ENCODE results near the gene AGO3. TPM values are rescaled to one million over a fixed set of nuclear protein-coding genes. Genes with fewer than 3 reads are reported as not detected.
A peak's percentile ranks its signal among the peaks of the same experiment; 100 is the strongest.

The AGO3 gene
- total RNA-seq, 1 experiment from 2014 or later: 4.3 TPM

GRCh38 chr1:35901235-35901634 is 29.7 kb upstream of the AGO3 start:
- no peak for DNase-seq
- H3K36me3 ChIP-seq: peaks cover 13% of the 10 kb centered on the region
- no peaks in the 10 kb centered on the region for H3K27me3 ChIP-seq
- no peaks in the 10 kb centered on the region for H3K9me3 ChIP-seq
- H3K4me3 ChIP-seq: no peak overlapping the region

DNA sequence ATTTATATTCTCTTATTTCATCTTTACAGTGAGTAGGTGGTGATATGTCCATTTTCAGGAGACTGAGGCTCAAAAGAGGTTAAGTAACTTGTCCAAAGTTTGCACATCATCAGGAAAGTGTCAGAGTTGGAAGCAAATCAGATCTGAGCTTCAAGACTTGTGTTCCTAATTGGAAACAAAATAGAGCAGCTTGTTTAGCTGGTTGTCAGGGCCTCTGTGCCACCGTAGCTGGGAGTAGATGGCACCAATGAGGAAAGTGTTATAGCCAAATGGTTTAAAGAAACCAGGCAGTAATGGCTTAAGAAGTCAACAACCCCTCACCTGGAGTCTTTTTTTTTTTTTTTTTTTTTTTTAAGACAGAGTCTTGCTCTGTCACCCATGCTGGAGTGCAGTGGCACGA is 28.2 kb upstream of the AGO3 start:
- Histone ChIP-seq H3K4me3 (no peak overlapping the region), H3K27me3 (no peaks in the 10 kb centered on the region), H3K9me3 (no peaks in the 10 kb centered on the region), H3K36me3 (peaks cover 7% of the 10 kb centered on the region)
- DNase-seq: no peak

GRCh38 chr1:35914717-35915116 is 16.2 kb upstream of the AGO3 start:
- H3K36me3 ChIP-seq: peaks cover 42% of the 10 kb centered on the region
- H3K27me3 ChIP-seq: no peaks in the 10 kb centered on the region

GRCh38 chr1:35915693-35916092 is 15.2 kb upstream of the AGO3 start:
- no peaks in the 10 kb centered on the region for H3K27me3 ChIP-seq
- peaks cover 40% of the 10 kb centered on the region for H3K36me3 ChIP-seq
- DNase-seq: no peak
- H3K4me3 ChIP-seq: no peak overlapping the region
- H3K9me3 ChIP-seq: no peaks in the 10 kb centered on the region

More at GRCh38 chr1:35914717-35915116, 16.2 kb upstream of the AGO3 start:
- H3K9me3 ChIP-seq: no peaks in the 10 kb centered on the region
- H3K4me3 ChIP-seq: no peak overlapping the region
- no peak for DNase-seq

DNA sequence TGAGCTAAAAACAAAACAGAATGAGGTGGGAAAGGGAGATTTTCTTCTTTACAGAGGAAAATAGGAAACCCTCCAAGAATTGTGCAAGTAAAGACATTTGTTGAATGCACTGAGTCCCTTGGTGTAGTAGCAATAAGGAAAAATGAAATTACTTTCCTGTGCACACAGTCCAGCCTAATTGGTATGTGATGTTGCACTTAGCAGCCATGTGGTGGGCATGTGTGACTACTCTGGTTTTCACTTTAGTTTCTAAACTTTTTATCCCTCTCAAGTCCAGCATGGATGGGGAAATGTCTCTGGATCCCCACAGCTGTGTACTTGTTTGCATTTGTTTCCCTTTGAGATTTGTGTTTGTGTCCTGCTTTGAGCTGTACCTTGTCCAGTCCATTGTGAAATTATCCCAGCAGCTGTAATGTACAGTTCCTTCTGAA is 7.1 kb upstream of the AGO3 start:
- H3K27me3 ChIP-seq: no peaks in the 10 kb centered on the region
- peaks cover 4% of the 10 kb centered on the region; the same call in 1 of the 2 replicates for H3K36me3 ChIP-seq
- H3K4me3 ChIP-seq: no peak overlapping the region
- DNase-seq: no peak
- H3K9me3 ChIP-seq: no peaks in the 10 kb centered on the region

GRCh38 chr1:35924838-35925237 is 6.1 kb upstream of the AGO3 start:
- no peaks in the 10 kb centered on the region for H3K9me3 ChIP-seq
- H3K27me3 ChIP-seq: no peaks in the 10 kb centered on the region
- H3K36me3 ChIP-seq: no peaks in the 10 kb centered on the region
- no peak overlapping the region for H3K4me3 ChIP-seq
- no peak for DNase-seq

GRCh38 chr1:35925741-35926140 is 5.2 kb upstream of the AGO3 start:
- Histone ChIP-seq H3K27me3 (no peaks in the 10 kb centered on the region), H3K36me3 (no peaks in the 10 kb centered on the region), H3K9me3 (no peaks in the 10 kb centered on the region), H3K4me3 (no peak overlapping the region)
- peak; percentile 81 for DNase-seq

GRCh38 chr1:35927472-35927871 is 3.4 kb upstream of the AGO3 start:
- no peaks in the 10 kb centered on the region for H3K9me3 ChIP-seq
- H3K4me3 ChIP-seq: no peak overlapping the region
- no peak for DNase-seq
- H3K36me3 ChIP-seq: no peaks in the 10 kb centered on the region
- H3K27me3 ChIP-seq: no peaks in the 10 kb centered on the region

GRCh38 chr1:35929730-35930592 is 944 bp upstream of the AGO3 start:
- no peaks in the 10 kb centered on the region for H3K36me3 ChIP-seq
- no peaks in the 10 kb centered on the region for H3K27me3 ChIP-seq
- H3K4me3 ChIP-seq: peak overlapping the region; percentile 92
- no peaks in the 10 kb centered on the region for H3K9me3 ChIP-seq
- DNase-seq: peak; percentile 63

DNA sequence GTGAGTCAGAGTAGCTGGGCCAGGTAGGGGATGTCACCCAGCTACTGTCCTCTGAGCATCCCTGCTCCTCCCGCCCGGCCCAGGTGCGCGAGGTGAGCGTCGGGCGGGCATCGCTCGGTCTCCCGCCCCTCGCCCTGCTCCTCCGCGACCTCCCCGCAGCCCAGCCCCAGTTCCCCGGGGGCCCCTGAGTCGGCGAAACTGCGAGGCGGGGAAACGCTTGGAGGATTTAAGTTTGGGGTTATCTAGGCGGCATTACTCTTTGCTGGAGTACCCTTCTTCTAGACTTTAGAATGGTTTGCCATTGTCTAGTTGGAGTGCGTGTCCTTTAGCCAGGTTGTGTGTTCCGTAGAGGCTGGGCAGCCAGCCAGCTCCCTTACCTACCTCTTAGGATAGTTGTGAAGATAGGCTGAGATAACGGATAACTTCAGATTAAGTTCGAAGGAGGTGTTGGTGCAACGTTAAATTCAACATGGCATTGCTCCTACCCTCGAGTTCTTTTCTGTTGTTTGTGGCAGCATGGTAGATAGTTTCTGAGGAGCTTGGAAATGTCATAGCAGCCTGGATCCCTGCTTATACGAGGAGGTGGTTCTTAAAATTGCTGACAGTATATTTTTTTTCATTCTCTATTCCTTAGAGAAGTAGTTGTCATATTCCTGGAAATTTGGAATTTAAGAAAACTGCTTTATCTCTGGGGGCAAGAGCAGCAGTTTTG is 697 bp downstream of the AGO3 start:
- no peak for DNase-seq
- Histone ChIP-seq H3K4me3 (peak overlapping the region; percentile 92), H3K27me3 (no peaks in the 10 kb centered on the region), H3K36me3 (no peaks in the 10 kb centered on the region), H3K9me3 (no peaks in the 10 kb centered on the region)

DNA sequence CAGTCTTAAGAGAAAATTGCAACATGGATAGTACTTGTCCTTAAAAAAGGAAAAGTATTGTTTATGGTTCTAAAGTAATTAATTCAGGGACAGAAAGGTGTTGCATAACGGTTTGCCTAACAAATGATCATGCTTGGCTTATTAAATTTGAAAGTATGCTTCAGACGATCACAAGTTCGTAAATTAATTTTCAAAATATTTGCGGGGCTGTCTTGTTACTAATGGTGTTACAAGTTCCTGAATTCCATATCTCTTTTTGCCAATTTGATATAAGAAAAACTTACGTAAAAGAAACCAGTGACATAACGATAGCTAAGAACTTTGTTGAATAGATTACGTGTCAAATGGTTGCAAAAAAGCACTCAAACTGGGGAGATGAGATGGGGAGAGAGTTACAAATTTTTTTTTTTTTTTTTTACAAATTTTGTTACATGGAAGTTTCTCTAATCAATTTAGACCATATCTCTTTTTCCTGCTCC is 1.3 kb downstream of the AGO3 start:
- Histone ChIP-seq H3K4me3 (peak overlapping the region; percentile 92), H3K36me3 (no peaks in the 10 kb centered on the region), H3K9me3 (no peaks in the 10 kb centered on the region), H3K27me3 (no peaks in the 10 kb centered on the region)
- DNase-seq: no peak

GRCh38 chr1:35932941-35933340 is 2.0 kb downstream of the AGO3 start:
- Histone ChIP-seq H3K4me3 (no peak overlapping the region), H3K27me3 (no peaks in the 10 kb centered on the region)

GRCh38 chr1:35935442-35936388 is 4.8 kb downstream of the AGO3 start:
- no peak for DNase-seq

More at GRCh38 chr1:35932941-35933340, 2.0 kb downstream of the AGO3 start:
- Histone ChIP-seq H3K36me3 (no peaks in the 10 kb centered on the region), H3K9me3 (no peaks in the 10 kb centered on the region)
- DNase-seq: no peak

DNA sequence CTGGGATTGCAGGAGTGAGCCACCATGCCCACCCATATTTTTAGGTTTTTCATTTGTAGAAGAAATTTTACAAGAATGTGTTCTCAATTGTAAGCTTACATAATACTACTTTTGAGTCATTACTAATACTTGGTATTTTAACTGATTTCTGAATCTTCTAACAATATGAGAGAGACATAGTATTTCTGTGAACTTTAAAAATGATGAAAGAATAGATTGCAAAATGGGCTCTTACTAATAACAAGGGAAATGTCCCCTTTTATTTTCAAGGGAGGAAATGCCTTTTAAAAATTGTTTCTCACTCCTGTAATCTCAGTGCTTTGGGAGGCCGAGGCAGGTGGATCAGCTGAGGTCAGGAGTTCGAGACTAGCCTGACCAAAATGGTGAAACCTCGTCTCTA is 5.9 kb downstream of the AGO3 start:
- H3K36me3 ChIP-seq: no peaks in the 10 kb centered on the region
- H3K9me3 ChIP-seq: no peaks in the 10 kb centered on the region
- no peak overlapping the region for H3K4me3 ChIP-seq
- DNase-seq: no peak
- H3K27me3 ChIP-seq: no peaks in the 10 kb centered on the region

More at GRCh38 chr1:35935442-35936388, 4.8 kb downstream of the AGO3 start:
- H3K4me3 ChIP-seq: no peak overlapping the region
- H3K36me3 ChIP-seq: no peaks in the 10 kb centered on the region
- H3K9me3 ChIP-seq: no peaks in the 10 kb centered on the region
- H3K27me3 ChIP-seq: no peaks in the 10 kb centered on the region

GRCh38 chr1:35939484-35939883 is 8.6 kb downstream of the AGO3 start:
- DNase-seq: no peak
- Histone ChIP-seq H3K9me3 (no peaks in the 10 kb centered on the region), H3K36me3 (no peaks in the 10 kb centered on the region), H3K27me3 (no peaks in the 10 kb centered on the region), H3K4me3 (no peak overlapping the region)

DNA sequence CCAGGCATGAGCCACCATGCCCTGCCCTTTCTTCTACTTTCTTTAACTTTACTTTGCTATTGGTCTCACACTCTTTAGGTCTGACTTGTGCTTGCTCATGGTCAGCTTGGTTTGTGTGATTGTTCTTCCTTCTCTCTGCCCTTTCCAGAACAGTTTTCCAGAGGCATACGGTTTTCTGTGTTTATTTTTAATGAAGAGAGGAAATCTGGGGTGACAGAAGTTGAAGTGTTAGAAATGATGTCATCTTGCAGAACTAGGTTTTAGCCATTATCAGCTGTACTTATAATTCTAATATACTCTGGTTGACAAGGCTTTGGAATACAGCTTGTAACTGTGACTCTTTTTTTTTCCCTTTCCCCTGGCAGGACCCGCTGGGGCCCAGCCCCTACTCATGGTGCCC is 14.4 kb downstream of the AGO3 start:
- DNase-seq: no peak
- Histone ChIP-seq H3K9me3 (no peaks in the 10 kb centered on the region), H3K4me3 (no peak overlapping the region)

More for the DNA sequence above, 14.4 kb downstream of the AGO3 start:
- Histone ChIP-seq H3K36me3 (0 out of 2 replicates have a peak, but pooled peaks cover 6% of the 10 kb centered on the region), H3K27me3 (no peaks in the 10 kb centered on the region)

Data from MG63 (cell line).